A673 (cell line): ENCODE measurements around the gene DCTN5. TPM values are rescaled to one million over a fixed set of nuclear protein-coding genes. Genes with fewer than 3 reads are reported as not detected.

ENCODE experiments used
- BruUV-seq: library from RNA; stranded (reverse); fragments of 400-500 nt; replicated peaks from 2 replicates; lab custom pipeline; 2021; lab: Mats Ljungman, UMichigan
- CTCF ChIA-PET: fragments of 300-600 bp; sonication (Branson Sonifier 250); formaldehyde crosslinking; loops from one replicate; lab custom pipeline; 2022; ENCODE audit warnings: antibody characterized with exemption; lab: Charles Lee
- POLR2A ChIA-PET: fragments of 300-600 bp; sonication (Branson Sonifier 250); formaldehyde crosslinking; loops from one replicate; lab custom pipeline; 2022; ENCODE audit warnings: antibody characterized with exemption; ENCODE audit not compliant: low non-redundant PET; lab: Charles Lee
- DNase-seq: peaks from one replicate; pipeline ENCODE4 v3.0.0-alpha.2; 2015; ENCODE audit warnings: low spot score
- H3K27ac ChIP-seq: fragments of 200-600 bp; sonication (generic); 2 replicates; pipeline ENCODE4 v1.5.1; 2016; ENCODE audit warnings: mixed run types, low read depth, mild to moderate bottlenecking, mixed read lengths, antibody characterized with exemption, low read length; ENCODE audit not compliant: poor library complexity, severe bottlenecking
- H3K27me3 ChIP-seq: fragments of 200-600 bp; sonication (generic); replicated peaks from 2 replicates; pipeline ENCODE4 v1.6.1; 2017; ENCODE audit warnings: mixed run types, low read depth, mild to moderate bottlenecking, mixed read lengths, antibody characterized with exemption, low read length; ENCODE audit not compliant: insufficient read depth, poor library complexity
- H3K36me3 ChIP-seq: fragments of 200-600 bp; sonication (generic); 2 replicates; pipeline ENCODE4 v1.6.1; 2016; ENCODE audit warnings: mixed run types, mild to moderate bottlenecking, mixed read lengths, antibody characterized with exemption, low read length; ENCODE audit not compliant: insufficient read depth, poor library complexity, severe bottlenecking
- H3K4me1 ChIP-seq: fragments of 200-600 bp; sonication (generic); 2 replicates; pipeline ENCODE4 v1.6.1; 2017; ENCODE audit warnings: mixed run types, mild to moderate bottlenecking, mixed read lengths, antibody characterized with exemption, low read length; ENCODE audit not compliant: insufficient read depth, poor library complexity, severe bottlenecking
- H3K4me3 ChIP-seq: fragments of 200-600 bp; sonication (generic); 2 replicates; pipeline ENCODE4 v1.5.1; 2016; ENCODE audit warnings: low read depth, mixed run types, mild to moderate bottlenecking, mixed read lengths, low read length; ENCODE audit not compliant: poor library complexity, severe bottlenecking
- H3K9me3 ChIP-seq: fragments of 200-600 bp; sonication (generic); 2 replicates; pipeline ENCODE4 v1.6.1; 2016; ENCODE audit warnings: mixed run types, low read depth, mild to moderate bottlenecking, mixed read lengths, antibody characterized with exemption, low read length; ENCODE audit not compliant: poor library complexity, severe bottlenecking
- EZH2 ChIP-seq: fragments of 200-600 bp; sonication (generic); IDR thresholded peaks from 2 replicates; pipeline ENCODE4 v1.6.1; 2017; ENCODE audit warnings: borderline replicate concordance, low read depth, mild to moderate bottlenecking, mixed read lengths, antibody characterized with exemption, low read length; ENCODE audit not compliant: poor library complexity, severe bottlenecking
- intact Hi-C: fragments of 100-400 bp; cut with micrococcal nuclease; formaldehyde crosslinking; loops from one replicate; pipeline ENCODE4 v1.10.0; 2022; ENCODE audit not compliant: unreplicated experiment
- total RNA-seq: library from RNA; stranded (reverse); gene quantifications from 2 replicates; pipeline ENCODE4 v1.2.3, GENCODE V29; 2021
- TF ChIP-seq, protein P1 (sequence below): fragments of 300-800, 200-600 bp; sonication (generic); conservative IDR thresholded peaks from 2 replicates; pipeline ENCODE4 v1.5.1; 2017; ENCODE audit warnings: low read depth, mild to moderate bottlenecking, antibody characterized with exemption, low read length, moderate library complexity, mixed read lengths

Gene DCTN5
- total RNA-seq, 1 experiment from 2014 or later = 95.1 TPM

DNA sequence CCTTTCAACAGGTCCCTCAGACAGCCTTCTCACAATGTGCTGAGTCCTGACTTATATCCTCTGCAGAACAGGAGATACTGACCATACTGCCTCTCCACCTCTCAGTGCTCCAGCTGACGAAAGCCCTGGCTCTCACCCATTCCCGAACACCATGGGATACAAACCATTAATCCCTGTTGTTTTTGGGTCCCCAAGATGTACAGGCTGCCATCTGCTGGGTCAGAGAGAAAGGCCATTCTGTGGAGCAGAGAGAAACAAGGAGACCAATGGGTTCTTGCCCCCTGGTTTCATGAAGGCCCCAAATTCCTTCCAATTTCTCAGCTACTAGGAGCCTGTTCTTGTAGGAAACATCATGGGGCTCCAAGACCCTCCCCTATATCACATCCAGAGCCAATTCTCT is 68.7 kb downstream of the DCTN5 start:
- TF ChIP-seq, protein P1, sequence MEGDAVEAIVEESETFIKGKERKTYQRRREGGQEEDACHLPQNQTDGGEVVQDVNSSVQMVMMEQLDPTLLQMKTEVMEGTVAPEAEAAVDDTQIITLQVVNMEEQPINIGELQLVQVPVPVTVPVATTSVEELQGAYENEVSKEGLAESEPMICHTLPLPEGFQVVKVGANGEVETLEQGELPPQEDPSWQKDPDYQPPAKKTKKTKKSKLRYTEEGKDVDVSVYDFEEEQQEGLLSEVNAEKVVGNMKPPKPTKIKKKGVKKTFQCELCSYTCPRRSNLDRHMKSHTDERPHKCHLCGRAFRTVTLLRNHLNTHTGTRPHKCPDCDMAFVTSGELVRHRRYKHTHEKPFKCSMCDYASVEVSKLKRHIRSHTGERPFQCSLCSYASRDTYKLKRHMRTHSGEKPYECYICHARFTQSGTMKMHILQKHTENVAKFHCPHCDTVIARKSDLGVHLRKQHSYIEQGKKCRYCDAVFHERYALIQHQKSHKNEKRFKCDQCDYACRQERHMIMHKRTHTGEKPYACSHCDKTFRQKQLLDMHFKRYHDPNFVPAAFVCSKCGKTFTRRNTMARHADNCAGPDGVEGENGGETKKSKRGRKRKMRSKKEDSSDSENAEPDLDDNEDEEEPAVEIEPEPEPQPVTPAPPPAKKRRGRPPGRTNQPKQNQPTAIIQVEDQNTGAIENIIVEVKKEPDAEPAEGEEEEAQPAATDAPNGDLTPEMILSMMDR = no peak
- TF ChIP-seq EZH2 = no peak
- DNase-seq = no peak
- CTCF ChIA-PET = no interaction called here
- intact Hi-C loops = no loop called here
- Histone ChIP-seq H3K9me3 (peaks cover 4% of the 10 kb centered on the region), H3K27ac (no peak overlapping the region), H3K4me3 (no peak overlapping the region), H3K27me3 (peaks cover 7% of the 10 kb centered on the region), H3K4me1 (no peaks in the 10 kb centered on the region), H3K36me3 (no peaks in the 10 kb centered on the region)
- no TSS peak for BruUV-seq
- POLR2A ChIA-PET = no interaction called here

DNA sequence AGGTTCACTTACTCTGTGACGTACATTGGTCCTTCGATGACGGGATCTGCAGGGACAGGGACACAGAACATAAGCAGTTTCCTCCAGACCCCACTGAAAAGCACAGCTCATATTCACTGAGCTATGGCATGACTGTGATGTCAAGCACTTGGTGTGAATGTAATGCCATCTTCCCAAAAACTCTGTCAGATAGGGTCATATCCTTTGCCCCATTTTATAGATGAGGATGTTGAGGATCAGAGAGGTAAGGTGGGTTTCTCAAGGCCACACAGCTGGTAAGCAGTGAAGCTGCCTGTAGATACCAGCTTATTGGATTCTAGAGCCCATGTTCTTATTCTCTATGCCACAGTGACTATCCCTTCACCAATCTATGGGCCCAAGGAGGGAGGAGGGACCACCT is 69.2 kb downstream of the DCTN5 start:
- intact Hi-C loops = no loop called here
- Histone ChIP-seq H3K36me3 (no peaks in the 10 kb centered on the region), H3K4me3 (no peak overlapping the region), H3K9me3 (peaks cover 4% of the 10 kb centered on the region), H3K27me3 (peaks cover 7% of the 10 kb centered on the region), H3K4me1 (no peaks in the 10 kb centered on the region), H3K27ac (no peak overlapping the region)
- ChIA-PET CTCF (no interaction called here), POLR2A (no interaction called here)
- no TSS peak for BruUV-seq
- no peak for TF ChIP-seq EZH2
- TF ChIP-seq, protein P1 = no peak
- DNase-seq = no peak

DNA sequence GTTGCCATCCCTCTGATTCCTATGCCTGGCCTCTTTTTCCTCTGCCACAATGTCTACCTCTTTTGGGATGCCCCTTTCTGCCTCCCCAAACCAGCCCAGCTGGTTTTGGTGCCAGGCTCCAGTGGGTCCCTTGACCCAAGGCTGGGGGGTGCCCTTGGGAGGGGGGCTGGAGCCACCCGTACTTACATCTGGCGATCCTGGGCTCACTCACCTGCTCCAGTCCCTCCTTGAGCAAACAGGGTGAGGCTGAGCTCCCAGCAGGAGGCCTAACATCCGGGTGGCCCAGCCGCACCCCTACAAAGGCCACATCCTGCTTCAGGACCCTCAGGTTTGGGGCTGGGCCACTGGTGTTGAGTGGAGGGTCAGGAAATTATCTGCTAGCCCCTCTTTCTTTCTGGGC is 70.5 kb downstream of the DCTN5 start:
- BruUV-seq = no TSS peak

More for the DNA sequence above, 70.5 kb downstream of the DCTN5 start:
- DNase-seq = no peak
- CTCF ChIA-PET = no interaction called here
- Histone ChIP-seq H3K4me3 (no peak overlapping the region), H3K9me3 (peaks cover 4% of the 10 kb centered on the region), H3K27ac (no peak overlapping the region), H3K36me3 (no peaks in the 10 kb centered on the region), H3K27me3 (peaks cover 7% of the 10 kb centered on the region), H3K4me1 (no peaks in the 10 kb centered on the region)
- intact Hi-C loops = no loop called here
- no peak for TF ChIP-seq EZH2
- TF ChIP-seq, protein P1 = no peak
- POLR2A ChIA-PET = no interaction called here
